ENCODE data around the gene UBL3.

The UBL3 gene

GRCh38 chr13:29805994-29806979 lies 44.1 kb downstream of the UBL3 start:
- DNase-seq (ENCODE audit: low read depth): no peak
- H3K27me3 ChIP-seq (replicated peaks; ENCODE audit: control insufficient read depth, insufficient read depth, low read length): no peaks in the 10 kb centered on the region
- no peaks in the 10 kb centered on the region for H3K9me3 ChIP-seq (ENCODE audit: control insufficient read depth, low read length)
- no peaks in the 10 kb centered on the region for H3K36me3 ChIP-seq (ENCODE audit: control insufficient read depth, insufficient read depth, low read length, severe bottlenecking)
- H3K9ac ChIP-seq (ENCODE audit: low read length): no peak overlapping the region
- peaks cover 36% of the 10 kb centered on the region for H3K4me1 ChIP-seq (ENCODE audit: control insufficient read depth, insufficient read depth, low read length)
- no peak overlapping the region for H3K4me3 ChIP-seq (ENCODE audit: low read length)

- H3K4me1 ChIP-seq (ENCODE audit: control insufficient read depth, insufficient read depth, low read length): peaks cover 31% of the 10 kb centered on the region
- no peaks in the 10 kb centered on the region for H3K36me3 ChIP-seq (ENCODE audit: control insufficient read depth, insufficient read depth, low read length, severe bottlenecking)
- no peak for DNase-seq (ENCODE audit: low read depth)
- H3K9me3 ChIP-seq (ENCODE audit: control insufficient read depth, low read length): no peaks in the 10 kb centered on the region
- H3K27me3 ChIP-seq (replicated peaks; ENCODE audit: control insufficient read depth, insufficient read depth, low read length): no peaks in the 10 kb centered on the region
- no peak overlapping the region for H3K4me3 ChIP-seq (ENCODE audit: low read length)
- no peak overlapping the region for H3K9ac ChIP-seq (ENCODE audit: low read length)
Observed at GRCh38 chr13:29803221-29803620, 47.2 kb downstream of the UBL3 start.

GRCh38 chr13:29802621-29803020 lies 47.8 kb downstream of the UBL3 start:
- DNase-seq (ENCODE audit: low read depth): peak; percentile 57
- no peaks in the 10 kb centered on the region for H3K27me3 ChIP-seq (replicated peaks; ENCODE audit: control insufficient read depth, insufficient read depth, low read length)
- H3K9me3 ChIP-seq (ENCODE audit: control insufficient read depth, low read length): no peaks in the 10 kb centered on the region
- no peak overlapping the region for H3K9ac ChIP-seq (ENCODE audit: low read length)
- H3K4me3 ChIP-seq (ENCODE audit: low read length): peak overlapping the region; percentile 48
- peaks cover 31% of the 10 kb centered on the region for H3K4me1 ChIP-seq (ENCODE audit: control insufficient read depth, insufficient read depth, low read length)
- no peaks in the 10 kb centered on the region for H3K36me3 ChIP-seq (ENCODE audit: control insufficient read depth, insufficient read depth, low read length, severe bottlenecking)

GRCh38 chr13:29801737-29802305 lies 48.6 kb downstream of the UBL3 start:
- DNase-seq (ENCODE audit: low read depth): no peak
- Histone ChIP-seq H3K36me3 (ENCODE audit: control insufficient read depth, insufficient read depth, low read length, severe bottlenecking) (no peaks in the 10 kb centered on the region), H3K9me3 (ENCODE audit: control insufficient read depth, low read length) (no peaks in the 10 kb centered on the region), H3K4me1 (ENCODE audit: control insufficient read depth, insufficient read depth, low read length) (peaks cover 28% of the 10 kb centered on the region), H3K9ac (ENCODE audit: low read length) (peak overlapping the region; percentile 22), H3K4me3 (ENCODE audit: low read length) (peak overlapping the region; percentile 48), H3K27me3 (replicated peaks; ENCODE audit: control insufficient read depth, insufficient read depth, low read length) (no peaks in the 10 kb centered on the region)

- Histone ChIP-seq H3K9ac (ENCODE audit: low read length) (no peak overlapping the region), H3K9me3 (ENCODE audit: control insufficient read depth, low read length) (no peaks in the 10 kb centered on the region), H3K4me1 (ENCODE audit: control insufficient read depth, insufficient read depth, low read length) (peaks cover 23% of the 10 kb centered on the region), H3K27me3 (replicated peaks; ENCODE audit: control insufficient read depth, insufficient read depth, low read length) (no peaks in the 10 kb centered on the region), H3K4me3 (ENCODE audit: low read length) (no peak overlapping the region), H3K36me3 (ENCODE audit: control insufficient read depth, insufficient read depth, low read length, severe bottlenecking) (no peaks in the 10 kb centered on the region)
- no peak for DNase-seq (ENCODE audit: low read depth)
Observed at GRCh38 chr13:29801102-29801501, 49.3 kb downstream of the UBL3 start.

- H3K36me3 ChIP-seq (ENCODE audit: control insufficient read depth, insufficient read depth, low read length, severe bottlenecking): no peaks in the 10 kb centered on the region
- no peak overlapping the region for H3K4me3 ChIP-seq (ENCODE audit: low read length)
- peaks cover 23% of the 10 kb centered on the region for H3K4me1 ChIP-seq (ENCODE audit: control insufficient read depth, insufficient read depth, low read length)
- no peaks in the 10 kb centered on the region for H3K9me3 ChIP-seq (ENCODE audit: control insufficient read depth, low read length)
- H3K27me3 ChIP-seq (replicated peaks; ENCODE audit: control insufficient read depth, insufficient read depth, low read length): no peaks in the 10 kb centered on the region
- no peak overlapping the region for H3K9ac ChIP-seq (ENCODE audit: low read length)
- no peak for DNase-seq (ENCODE audit: low read depth)
Observed at GRCh38 chr13:29800687-29801086, 49.7 kb downstream of the UBL3 start.

- no peaks in the 10 kb centered on the region for H3K27me3 ChIP-seq (replicated peaks; ENCODE audit: control insufficient read depth, insufficient read depth, low read length)
- H3K4me1 ChIP-seq (ENCODE audit: control insufficient read depth, insufficient read depth, low read length): peaks cover 23% of the 10 kb centered on the region
- H3K36me3 ChIP-seq (ENCODE audit: control insufficient read depth, insufficient read depth, low read length, severe bottlenecking): no peaks in the 10 kb centered on the region
- H3K9ac ChIP-seq (ENCODE audit: low read length): no peak overlapping the region
- DNase-seq (ENCODE audit: low read depth): no peak
- no peaks in the 10 kb centered on the region for H3K9me3 ChIP-seq (ENCODE audit: control insufficient read depth, low read length)
- H3K4me3 ChIP-seq (ENCODE audit: low read length): no peak overlapping the region
Observed at GRCh38 chr13:29799041-29799440, 51.4 kb downstream of the UBL3 start.

GRCh38 chr13:29791997-29792780 lies 58.2 kb downstream of the UBL3 start:
- H3K27me3 ChIP-seq (replicated peaks; ENCODE audit: control insufficient read depth, insufficient read depth, low read length): no peaks in the 10 kb centered on the region
- no peaks in the 10 kb centered on the region for H3K36me3 ChIP-seq (ENCODE audit: control insufficient read depth, insufficient read depth, low read length, severe bottlenecking)
- H3K9ac ChIP-seq (ENCODE audit: low read length): no peak overlapping the region
- no peaks in the 10 kb centered on the region for H3K4me1 ChIP-seq (ENCODE audit: control insufficient read depth, insufficient read depth, low read length)
- peak; percentile 45 for DNase-seq (ENCODE audit: low read depth)
- no peak overlapping the region for H3K4me3 ChIP-seq (ENCODE audit: low read length)
- H3K9me3 ChIP-seq (ENCODE audit: control insufficient read depth, low read length): no peaks in the 10 kb centered on the region

- H3K4me1 ChIP-seq (ENCODE audit: control insufficient read depth, insufficient read depth, low read length): no peaks in the 10 kb centered on the region
- no peak overlapping the region for H3K4me3 ChIP-seq (ENCODE audit: low read length)
- no peaks in the 10 kb centered on the region for H3K36me3 ChIP-seq (ENCODE audit: control insufficient read depth, insufficient read depth, low read length, severe bottlenecking)
- DNase-seq (ENCODE audit: low read depth): no peak
- H3K9me3 ChIP-seq (ENCODE audit: control insufficient read depth, low read length): no peaks in the 10 kb centered on the region
- no peak overlapping the region for H3K9ac ChIP-seq (ENCODE audit: low read length)
- no peaks in the 10 kb centered on the region for H3K27me3 ChIP-seq (replicated peaks; ENCODE audit: control insufficient read depth, insufficient read depth, low read length)
Observed at GRCh38 chr13:29791508-29791907, 58.9 kb downstream of the UBL3 start.

- Histone ChIP-seq H3K4me1 (ENCODE audit: control insufficient read depth, insufficient read depth, low read length) (peaks cover 15% of the 10 kb centered on the region), H3K9me3 (ENCODE audit: control insufficient read depth, low read length) (no peaks in the 10 kb centered on the region), H3K36me3 (ENCODE audit: control insufficient read depth, insufficient read depth, low read length, severe bottlenecking) (no peaks in the 10 kb centered on the region), H3K9ac (ENCODE audit: low read length) (no peak overlapping the region), H3K4me3 (ENCODE audit: low read length) (no peak overlapping the region), H3K27me3 (replicated peaks; ENCODE audit: control insufficient read depth, insufficient read depth, low read length) (no peaks in the 10 kb centered on the region)
- DNase-seq (ENCODE audit: low read depth): no peak
Observed at GRCh38 chr13:29786698-29787097, 63.7 kb downstream of the UBL3 start.

GRCh38 chr13:29785978-29786377 lies 64.4 kb downstream of the UBL3 start:
- Histone ChIP-seq H3K9me3 (ENCODE audit: control insufficient read depth, low read length) (no peaks in the 10 kb centered on the region), H3K36me3 (ENCODE audit: control insufficient read depth, insufficient read depth, low read length, severe bottlenecking) (no peaks in the 10 kb centered on the region), H3K4me3 (ENCODE audit: low read length) (no peak overlapping the region), H3K4me1 (ENCODE audit: control insufficient read depth, insufficient read depth, low read length) (peaks cover 15% of the 10 kb centered on the region), H3K9ac (ENCODE audit: low read length) (no peak overlapping the region), H3K27me3 (replicated peaks; ENCODE audit: control insufficient read depth, insufficient read depth, low read length) (no peaks in the 10 kb centered on the region)
- no peak for DNase-seq (ENCODE audit: low read depth)

Measured in adipocyte (in vitro differentiated cells).